Hepatocyte (in vitro differentiated cells): ENCODE measurements around the gene FBXL2. TPM values are rescaled to one million over a fixed set of nuclear protein-coding genes. Genes with fewer than 3 reads are reported as not detected.

Source experiments
- DNase-seq: peaks from one replicate; pipeline ENCODE4 v3.0.0-alpha.2; 2016; ENCODE audit warnings: low spot score
- H2AFZ ChIP-seq: fragments of 200-600 bp; sonication (generic); 2 replicates; pipeline ENCODE4 v1.6.0; 2016; ENCODE audit warnings: antibody characterized with exemption, mild to moderate bottlenecking
- H3K27ac ChIP-seq: fragments of 200-600 bp; sonication (generic); 2 replicates; pipeline ENCODE4 v1.5.1; 2016; ENCODE audit warnings: mild to moderate bottlenecking
- H3K27me3 ChIP-seq: fragments of 200-600 bp; sonication (generic); 2 replicates; pipeline ENCODE4 v1.6.1; 2016
- H3K36me3 ChIP-seq: fragments of 200-600 bp; sonication (generic); replicated peaks from 2 replicates; pipeline ENCODE4 v1.5.1; 2016; ENCODE audit warnings: low read depth; ENCODE audit not compliant: insufficient read depth
- H3K4me1 ChIP-seq: fragments of 200-600 bp; sonication (generic); 2 replicates; pipeline ENCODE4 v1.5.1; 2016; ENCODE audit warnings: mild to moderate bottlenecking, moderate library complexity; ENCODE audit not compliant: insufficient read depth
- H3K4me2 ChIP-seq: fragments of 200-600 bp; sonication (generic); 2 replicates; pipeline ENCODE4 v1.6.0; 2016
- H3K4me3 ChIP-seq: fragments of 200-600 bp; sonication (generic); 2 replicates; pipeline ENCODE4 v1.5.1; 2016; ENCODE audit warnings: mild to moderate bottlenecking
- H3K79me2 ChIP-seq: fragments of 200-600 bp; sonication (generic); 2 replicates; pipeline ENCODE4 v1.6.0; 2017; ENCODE audit warnings: mild to moderate bottlenecking
- H3K9me2 ChIP-seq: fragments of 200-600 bp; sonication (generic); replicated peaks from 2 replicates; pipeline ENCODE4 v1.6.0; 2017; ENCODE audit warnings: mild to moderate bottlenecking; ENCODE audit not compliant: insufficient read depth
- H3K9me3 ChIP-seq: fragments of 200-600 bp; sonication (generic); 2 replicates; pipeline ENCODE4 v1.5.1; 2016; ENCODE audit warnings: low read depth, mild to moderate bottlenecking
- H4K20me1 ChIP-seq: fragments of 200-600 bp; sonication (generic); 2 replicates; pipeline ENCODE4 v1.6.0; 2016; ENCODE audit warnings: mild to moderate bottlenecking; ENCODE audit not compliant: insufficient read depth, poor library complexity, severe bottlenecking
- EZH2 ChIP-seq: fragments of 200-600 bp; sonication (generic); IDR thresholded peaks from 2 replicates; pipeline ENCODE4 v1.6.1; 2016; ENCODE audit warnings: antibody characterized with exemption, mild to moderate bottlenecking, borderline replicate concordance
- EZH2phosphoT487 ChIP-seq: fragments of 200-600 bp; sonication (generic); IDR thresholded peaks from one replicate; pipeline ENCODE4 v1.6.1; 2018; ENCODE audit warnings: antibody characterized with exemption, mild to moderate bottlenecking, low read depth, moderate library complexity; ENCODE audit not compliant: unreplicated experiment, severe bottlenecking
- WGBS: methylation state at CpG from one replicate; pipeline ENCODE4 v1.1.6; 2016; ENCODE audit warnings: low lambda C conversion rate; ENCODE audit errors: missing lambda C conversion rate; 5-methylcytosine and 5-hydroxymethylcytosine counted together
- polyA plus RNA-seq: library from polyadenylated mRNA; unstranded; fragments of >200 nt; fragmentation: Nextera tagmentation; extraction: Ambion mirVana; gene quantifications from 2 replicates; pipeline ENCODE4 v1.2.1, GENCODE V29; 2016
- total RNA-seq: library from RNA; depleted of rRNA; stranded (reverse); fragments of >200 nt; gene quantifications from 2 replicates; pipeline ENCODE4 v1.2.3, GENCODE V29; 2014
- TF ChIP-seq, protein P1 (sequence below): fragments of 200-600 bp; sonication (generic); IDR thresholded peaks from 2 replicates; pipeline ENCODE4 v1.5.1; 2016; ENCODE audit warnings: antibody characterized with exemption, mild to moderate bottlenecking; ENCODE audit not compliant: poor library complexity

The FBXL2 gene
- total and polyA plus RNA-seq, 2 experiments from 2014 or later = 15.6 to 15.7 TPM

DNA sequence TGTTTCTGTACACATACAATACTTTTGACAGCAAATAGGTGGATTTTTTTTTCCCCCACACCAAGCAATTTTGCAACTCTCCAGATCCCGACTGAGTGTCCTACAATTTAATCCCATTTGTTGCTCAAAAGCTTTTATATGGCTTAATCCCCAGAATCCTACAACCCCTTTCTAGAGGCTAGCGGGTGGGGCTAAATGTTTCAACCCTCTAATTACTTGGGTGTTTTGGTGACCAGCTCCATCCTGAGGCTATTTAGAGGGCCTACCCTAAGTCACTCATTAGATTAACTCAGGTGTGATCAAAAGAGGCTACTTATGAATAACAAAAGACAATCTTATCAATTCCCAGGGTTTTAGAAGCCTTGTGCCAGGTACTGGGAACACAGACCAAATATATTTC is 21.0 kb upstream of the FBXL2 start:
- Histone ChIP-seq H3K4me3 (no peak overlapping the region), H3K9me2 (no peaks in the 10 kb centered on the region), H4K20me1 (no peaks in the 10 kb centered on the region), H3K79me2 (no peaks in the 10 kb centered on the region), H3K4me1 (no peaks in the 10 kb centered on the region), H3K4me2 (no peak overlapping the region), H2AFZ (no peak overlapping the region), H3K9me3 (no peaks in the 10 kb centered on the region), H3K27ac (no peak overlapping the region), H3K27me3 (no peaks in the 10 kb centered on the region), H3K36me3 (no peaks in the 10 kb centered on the region)
- WGBS = 51% methylated on average over 2 of the region's 2 CpGs
- TF ChIP-seq EZH2 (no peak), EZH2phosphoT487 (no peak)
- TF ChIP-seq, protein P1, sequence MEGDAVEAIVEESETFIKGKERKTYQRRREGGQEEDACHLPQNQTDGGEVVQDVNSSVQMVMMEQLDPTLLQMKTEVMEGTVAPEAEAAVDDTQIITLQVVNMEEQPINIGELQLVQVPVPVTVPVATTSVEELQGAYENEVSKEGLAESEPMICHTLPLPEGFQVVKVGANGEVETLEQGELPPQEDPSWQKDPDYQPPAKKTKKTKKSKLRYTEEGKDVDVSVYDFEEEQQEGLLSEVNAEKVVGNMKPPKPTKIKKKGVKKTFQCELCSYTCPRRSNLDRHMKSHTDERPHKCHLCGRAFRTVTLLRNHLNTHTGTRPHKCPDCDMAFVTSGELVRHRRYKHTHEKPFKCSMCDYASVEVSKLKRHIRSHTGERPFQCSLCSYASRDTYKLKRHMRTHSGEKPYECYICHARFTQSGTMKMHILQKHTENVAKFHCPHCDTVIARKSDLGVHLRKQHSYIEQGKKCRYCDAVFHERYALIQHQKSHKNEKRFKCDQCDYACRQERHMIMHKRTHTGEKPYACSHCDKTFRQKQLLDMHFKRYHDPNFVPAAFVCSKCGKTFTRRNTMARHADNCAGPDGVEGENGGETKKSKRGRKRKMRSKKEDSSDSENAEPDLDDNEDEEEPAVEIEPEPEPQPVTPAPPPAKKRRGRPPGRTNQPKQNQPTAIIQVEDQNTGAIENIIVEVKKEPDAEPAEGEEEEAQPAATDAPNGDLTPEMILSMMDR = no peak
- no peak for DNase-seq

DNA sequence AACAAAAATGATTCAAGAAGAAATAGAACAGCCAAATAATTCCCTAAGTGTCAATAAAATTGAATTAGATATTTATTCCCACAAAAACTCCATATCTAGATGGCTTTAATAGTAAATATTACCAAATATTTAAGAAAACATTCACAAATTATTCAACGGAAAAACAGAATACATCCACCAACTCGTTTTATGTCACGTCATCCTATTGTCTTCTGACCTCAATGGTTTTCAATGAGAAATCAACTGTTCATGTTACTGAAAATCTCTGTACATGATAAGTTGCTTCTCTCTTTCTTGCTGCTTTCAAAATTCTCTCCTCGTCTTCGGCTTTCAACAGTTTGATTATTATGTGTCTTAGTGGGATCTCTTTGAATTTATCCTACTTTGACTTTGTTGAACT is 17.1 kb upstream of the FBXL2 start:
- H3K9me3 ChIP-seq = no peaks in the 10 kb centered on the region
- no peaks in the 10 kb centered on the region for H3K27me3 ChIP-seq
- no peak overlapping the region for H3K4me3 ChIP-seq
- H3K27ac ChIP-seq = no peak overlapping the region
- no peaks in the 10 kb centered on the region for H3K9me2 ChIP-seq
- DNase-seq = no peak
- 95% methylated on average over 5 of the region's 5 CpGs for WGBS
- H3K4me1 ChIP-seq = no peaks in the 10 kb centered on the region
- no peak for TF ChIP-seq EZH2
- no peak for TF ChIP-seq EZH2phosphoT487
- TF ChIP-seq, protein P1 = no peak
- H2AFZ ChIP-seq = no peak overlapping the region
- no peaks in the 10 kb centered on the region for H4K20me1 ChIP-seq
- no peaks in the 10 kb centered on the region for H3K36me3 ChIP-seq
- no peak overlapping the region for H3K4me2 ChIP-seq
- H3K79me2 ChIP-seq = no peaks in the 10 kb centered on the region

DNA sequence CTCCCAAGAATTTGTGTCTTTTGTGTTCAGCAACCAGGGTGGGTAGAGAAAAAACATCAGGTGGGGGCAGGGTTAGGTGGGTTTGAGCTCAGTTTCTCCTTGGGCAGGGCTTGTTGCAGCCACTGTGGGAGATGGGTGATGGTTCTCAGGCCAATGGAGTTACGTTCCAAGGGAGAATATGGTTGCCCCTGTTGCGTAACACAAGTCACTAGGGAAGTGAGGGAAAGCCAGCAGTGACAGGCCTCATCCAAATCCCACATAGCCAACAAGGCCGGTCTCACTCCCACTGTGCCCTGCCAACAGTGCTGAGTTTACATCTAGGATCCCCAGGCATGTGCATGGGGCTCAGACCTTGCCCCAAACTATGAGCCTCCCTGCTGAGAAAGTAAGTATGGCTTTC is 7.9 kb upstream of the FBXL2 start:
- no peak overlapping the region for H3K4me3 ChIP-seq
- no peak overlapping the region for H3K4me2 ChIP-seq
- no peak overlapping the region for H3K27ac ChIP-seq
- no peaks in the 10 kb centered on the region for H4K20me1 ChIP-seq
- H3K9me2 ChIP-seq = no peaks in the 10 kb centered on the region
- no peaks in the 10 kb centered on the region for H3K4me1 ChIP-seq
- no peaks in the 10 kb centered on the region for H3K36me3 ChIP-seq
- H3K79me2 ChIP-seq = no peaks in the 10 kb centered on the region
- DNase-seq = no peak
- no peaks in the 10 kb centered on the region for H3K27me3 ChIP-seq
- no peak overlapping the region for H2AFZ ChIP-seq
- no peaks in the 10 kb centered on the region for H3K9me3 ChIP-seq
- no peak for TF ChIP-seq EZH2phosphoT487
- TF ChIP-seq EZH2 = no peak
- WGBS = 94% methylated on average over 3 of the region's 3 CpGs

- TF ChIP-seq EZH2phosphoT487 (no peak), EZH2 (no peak)
- TF ChIP-seq, protein P1 = no peak
- no peak for DNase-seq
- H3K4me2 ChIP-seq = no peak overlapping the region
- H3K4me1 ChIP-seq = no peaks in the 10 kb centered on the region
- no peaks in the 10 kb centered on the region for H3K27me3 ChIP-seq
- no peaks in the 10 kb centered on the region for H3K36me3 ChIP-seq
- no peak overlapping the region for H3K4me3 ChIP-seq
- no peaks in the 10 kb centered on the region for H3K9me2 ChIP-seq
- no peaks in the 10 kb centered on the region for H3K9me3 ChIP-seq
- H3K79me2 ChIP-seq = no peaks in the 10 kb centered on the region
- 96% methylated on average over 4 of the region's 4 CpGs for WGBS
- H4K20me1 ChIP-seq = no peaks in the 10 kb centered on the region
- H3K27ac ChIP-seq = no peak overlapping the region
- no peak overlapping the region for H2AFZ ChIP-seq
Observed at GRCh38 chr3:33271324-33271723, 5.9 kb upstream of the FBXL2 start.
